Sigmoid colon (tissue), 7 donors: ENCODE data around the gene SOX30. TPM values are rescaled to one million over a fixed set of nuclear protein-coding genes. Genes with fewer than 3 reads are reported as not detected.

Experiments used
- DNase-seq: peaks from one replicate; pipeline ENCODE4 v3.0.0-alpha.2; 2019
- H3K27ac ChIP-seq, 4 donors: fragments of 200-600 bp; sonication (generic); one replicate each; pipeline ENCODE4 v1.5.1; 2016 to 2019; ENCODE audit warnings: mild to moderate bottlenecking in 1 of 4
- H3K27me3 ChIP-seq, 3 donors: fragments of 200-600 bp; sonication (generic); one replicate each; pipeline ENCODE4 v1.5.1; 2019; ENCODE audit warnings: mild to moderate bottlenecking in 1 of 3
- H3K36me3 ChIP-seq, 4 donors: fragments of 200-600 bp; sonication (generic); one replicate each; pipeline ENCODE4 v1.5.1; 2016 to 2019
- H3K4me1 ChIP-seq, 4 donors: fragments of 200-600 bp; sonication (generic); one replicate each; pipeline ENCODE4 v1.5.1; 2017 to 2019
- H3K4me3 ChIP-seq, 4 donors: fragments of 200-600 bp; sonication (generic); one replicate each; pipeline ENCODE4 v1.5.1; 2017 to 2019; ENCODE audit warnings: mild to moderate bottlenecking in 2 of 4, moderate library complexity in 1 of 4
- H3K9me3 ChIP-seq, 4 donors: fragments of 200-600 bp in 3 of 4; sonication (generic) in 3 of 4; one replicate each; pipeline versions ENCODE4 v1.5.1 to v1.6.1; 2013 to 2019
- EP300 ChIP-seq, 4 donors: sonication (generic); formaldehyde crosslinking; IDR thresholded peaks; one replicate each; pipeline ENCODE4 v1.6.1; 2017; ENCODE audit warnings: antibody characterized with exemption in 4 of 4
- POLR2A ChIP-seq, 2 donors: fragments of 450-650 bp; IDR thresholded peaks; one replicate each; pipeline ENCODE4 v1.6.1; 2016; ENCODE audit warnings: antibody characterized with exemption in 2 of 2, mild to moderate bottlenecking in 2 of 2, moderate library complexity in 2 of 2
- POLR2AphosphoS5 ChIP-seq, 4 donors: sonication (generic); formaldehyde crosslinking; IDR thresholded peaks; one replicate each; pipeline ENCODE4 v1.6.1; 2017; ENCODE audit warnings: antibody characterized with exemption in 4 of 4
- WGBS, 2 donors: extraction: QIAGEN DNeasy Blood & Tissue Kit; methylation state at CpG; one replicate each; pipeline ENCODE4 v1.1.7; 2013; 5-methylcytosine and 5-hydroxymethylcytosine counted together
- intact Hi-C: fragments of 100-400 bp; cut with DNase I; formaldehyde crosslinking; loops from one replicate; pipeline ENCODE4 v1.15.1; 2023
- polyA plus RNA-seq, 3 donors: library from polyadenylated mRNA; stranded (reverse); fragments of 200-250 nt; gene quantifications; one replicate each; pipeline ENCODE4 v1.2.3, GENCODE V29; 2013
- total RNA-seq, 4 donors: library from RNA; depleted of rRNA; stranded (reverse); fragments of >200 nt; gene quantifications; one replicate each; pipeline ENCODE4 v1.1.0, GENCODE V29; 2016
- TF ChIP-seq, protein P1 (sequence below), 4 experiments: fragments of 450-650 bp in 3 of 4; fragments of 200-600 bp in 1 of 4; IDR thresholded peaks; one replicate each; pipeline ENCODE4 v1.5.1; 2016 to 2019; ENCODE audit warnings: antibody characterized with exemption in 4 of 4, mild to moderate bottlenecking in 3 of 4, moderate library complexity in 2 of 4
- donor health status: healthy with polysubstance abuse.
- donor health status: Bipolar disorder and iron deficiency.
- donor health status: healthy.

SOX30 gene
- total and polyA plus RNA-seq, 7 donors = 0.12 to 0.55 (median 0.33) TPM; not detected in 4

- TF ChIP-seq, protein P1, sequence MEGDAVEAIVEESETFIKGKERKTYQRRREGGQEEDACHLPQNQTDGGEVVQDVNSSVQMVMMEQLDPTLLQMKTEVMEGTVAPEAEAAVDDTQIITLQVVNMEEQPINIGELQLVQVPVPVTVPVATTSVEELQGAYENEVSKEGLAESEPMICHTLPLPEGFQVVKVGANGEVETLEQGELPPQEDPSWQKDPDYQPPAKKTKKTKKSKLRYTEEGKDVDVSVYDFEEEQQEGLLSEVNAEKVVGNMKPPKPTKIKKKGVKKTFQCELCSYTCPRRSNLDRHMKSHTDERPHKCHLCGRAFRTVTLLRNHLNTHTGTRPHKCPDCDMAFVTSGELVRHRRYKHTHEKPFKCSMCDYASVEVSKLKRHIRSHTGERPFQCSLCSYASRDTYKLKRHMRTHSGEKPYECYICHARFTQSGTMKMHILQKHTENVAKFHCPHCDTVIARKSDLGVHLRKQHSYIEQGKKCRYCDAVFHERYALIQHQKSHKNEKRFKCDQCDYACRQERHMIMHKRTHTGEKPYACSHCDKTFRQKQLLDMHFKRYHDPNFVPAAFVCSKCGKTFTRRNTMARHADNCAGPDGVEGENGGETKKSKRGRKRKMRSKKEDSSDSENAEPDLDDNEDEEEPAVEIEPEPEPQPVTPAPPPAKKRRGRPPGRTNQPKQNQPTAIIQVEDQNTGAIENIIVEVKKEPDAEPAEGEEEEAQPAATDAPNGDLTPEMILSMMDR (IDR thresholded peaks at IDR 0.05) = no peak
- no peak for TF ChIP-seq EP300 (IDR thresholded peaks at IDR 0.05)
- TF ChIP-seq POLR2A (IDR thresholded peaks at IDR 0.05) = no peak
- no peak for TF ChIP-seq POLR2AphosphoS5 (IDR thresholded peaks at IDR 0.05)
- intact Hi-C loops = no loop called here
- Histone ChIP-seq H3K4me1 (no peaks in the 10 kb centered on the region), H3K4me3 (no peak overlapping the region), H3K36me3 (no peaks in the 10 kb centered on the region), H3K9me3 (no peaks in the 10 kb centered on the region), H3K27me3 (no peaks in the 10 kb centered on the region), H3K27ac (no peak overlapping the region)
- no peak for DNase-seq
- 95 to 97% methylated on average over 6 of the region's 6 CpGs for WGBS, 2 donors
Observed at GRCh38 chr5:157626831-157627230, 25.4 kb downstream of the SOX30 start.

DNA sequence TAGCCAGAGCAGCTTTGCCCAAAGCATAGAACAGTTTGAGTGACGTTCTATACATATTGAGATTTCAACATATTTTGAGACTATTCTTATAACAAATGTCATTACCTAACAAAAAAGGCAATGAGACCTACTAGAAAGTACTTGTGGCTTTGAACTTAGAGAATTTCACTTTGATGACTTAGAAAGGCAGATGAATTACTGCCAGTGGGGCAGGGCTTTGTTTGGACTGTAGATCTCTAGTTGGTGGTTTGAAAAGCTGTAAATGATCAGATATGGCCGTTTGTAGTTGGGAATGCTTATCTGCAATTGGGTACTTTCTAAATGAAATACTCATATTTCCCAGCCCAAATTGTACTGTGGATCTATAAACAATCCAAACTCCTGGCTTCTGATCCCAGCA is 28.1 kb downstream of the SOX30 start:
- no peak overlapping the region for H3K4me3 ChIP-seq
- 13 to 48% methylated on average over 2 of the region's 2 CpGs for WGBS, 2 donors

GRCh38 chr5:157620776-157621175 is 31.5 kb downstream of the SOX30 start:
- no peak for TF ChIP-seq POLR2A (IDR thresholded peaks at IDR 0.05)
- no peak for TF ChIP-seq POLR2AphosphoS5 (IDR thresholded peaks at IDR 0.05)
- TF ChIP-seq EP300 (IDR thresholded peaks at IDR 0.05) = no peak
- TF ChIP-seq, protein P1 (IDR thresholded peaks at IDR 0.05) = no peak
- H3K9me3 ChIP-seq = no peaks in the 10 kb centered on the region
- no peak overlapping the region for H3K4me3 ChIP-seq
- H3K27ac ChIP-seq = no peak overlapping the region
- no peak for DNase-seq
- H3K27me3 ChIP-seq = no peaks in the 10 kb centered on the region
- intact Hi-C loops = no loop called here
- H3K36me3 ChIP-seq = no peaks in the 10 kb centered on the region
- H3K4me1 ChIP-seq = no peaks in the 10 kb centered on the region

More for the DNA sequence above, 28.1 kb downstream of the SOX30 start:
- no peaks in the 10 kb centered on the region for H3K4me1 ChIP-seq
- no peak for TF ChIP-seq POLR2AphosphoS5 (IDR thresholded peaks at IDR 0.05)
- TF ChIP-seq POLR2A (IDR thresholded peaks at IDR 0.05) = no peak
- TF ChIP-seq, protein P1 (IDR thresholded peaks at IDR 0.05) = no peak
- TF ChIP-seq EP300 (IDR thresholded peaks at IDR 0.05) = no peak
- H3K9me3 ChIP-seq = no peaks in the 10 kb centered on the region
- intact Hi-C loops = no loop called here
- H3K27ac ChIP-seq = no peak overlapping the region
- H3K27me3 ChIP-seq = no peaks in the 10 kb centered on the region
- H3K36me3 ChIP-seq = no peaks in the 10 kb centered on the region
- DNase-seq = no peak

GRCh38 chr5:157618191-157618765 is 34.0 kb downstream of the SOX30 start:
- WGBS, 2 donors = 94 to 95% methylated on average over 8 of the region's 8 CpGs
- H3K27ac ChIP-seq = no peak overlapping the region
- H3K4me1 ChIP-seq = peaks cover 0 to 2% (median 0%) of the 10 kb centered on the region in 4 donors
- no peaks in the 10 kb centered on the region for H3K36me3 ChIP-seq
- DNase-seq = no peak
- TF ChIP-seq POLR2AphosphoS5 (IDR thresholded peaks at IDR 0.05) (no peak), POLR2A (IDR thresholded peaks at IDR 0.05) (no peak), EP300 (IDR thresholded peaks at IDR 0.05) (no peak)
- TF ChIP-seq, protein P1 (IDR thresholded peaks at IDR 0.05) = no peak
- H3K9me3 ChIP-seq = no peaks in the 10 kb centered on the region
- intact Hi-C loops = no loop called here
- no peak overlapping the region for H3K4me3 ChIP-seq
- no peaks in the 10 kb centered on the region for H3K27me3 ChIP-seq

GRCh38 chr5:157616785-157617184 is 35.5 kb downstream of the SOX30 start:
- peaks cover 0 to 17% (median 10%) of the 10 kb centered on the region in 4 donors for H3K4me1 ChIP-seq
- no peaks in the 10 kb centered on the region for H3K36me3 ChIP-seq
- TF ChIP-seq, protein P1 (IDR thresholded peaks at IDR 0.05) = no peak
- no peak for TF ChIP-seq EP300 (IDR thresholded peaks at IDR 0.05)
- WGBS, 2 donors = 89% methylated on average over 4 of the region's 4 CpGs
- H3K27ac ChIP-seq = no peak overlapping the region
- H3K27me3 ChIP-seq = no peaks in the 10 kb centered on the region
- no peaks in the 10 kb centered on the region for H3K9me3 ChIP-seq
- DNase-seq = no peak
- no peak overlapping the region for H3K4me3 ChIP-seq
- intact Hi-C loops = no loop called here
